Smooth muscle cell (in vitro differentiated cells): ENCODE measurements around the gene ZFP36L2. TPM values are rescaled to one million over a fixed set of nuclear protein-coding genes. Genes with fewer than 3 reads are reported as not detected.

ENCODE experiments used
- DNase-seq: peaks from one replicate; lab custom pipeline; 2025; ENCODE audit not compliant: unreplicated experiment; lab: John Stamatoyannopoulos, UW
- H2AFZ ChIP-seq: fragments of 200-600 bp; sonication (generic); 2 replicates; pipeline ENCODE4 v1.6.0; 2016; ENCODE audit warnings: antibody characterized with exemption, low read depth, mild to moderate bottlenecking
- H3F3A ChIP-seq: fragments of 200-600 bp; sonication (generic); 2 replicates; pipeline ENCODE4 v1.6.0; 2017; ENCODE audit warnings: antibody characterized with exemption, low read depth
- H3K27ac ChIP-seq: fragments of 200-600 bp; sonication (generic); 2 replicates; pipeline ENCODE4 v1.5.1; 2016; ENCODE audit warnings: low read depth, mild to moderate bottlenecking
- H3K27me3 ChIP-seq: fragments of 200-600 bp; sonication (generic); 2 replicates; pipeline ENCODE4 v1.6.1; 2016; ENCODE audit warnings: low read depth, mild to moderate bottlenecking
- H3K36me3 ChIP-seq: fragments of 200-600 bp; sonication (generic); 2 replicates; pipeline ENCODE4 v1.5.1; 2016; ENCODE audit warnings: low read depth
- H3K4me1 ChIP-seq: fragments of 200-600 bp; sonication (generic); 2 replicates; pipeline ENCODE4 v1.5.1; 2016; ENCODE audit warnings: low read depth
- H3K4me2 ChIP-seq: fragments of 200-600 bp; sonication (generic); 2 replicates; pipeline ENCODE4 v1.6.0; 2016; ENCODE audit warnings: mild to moderate bottlenecking
- H3K4me3 ChIP-seq: fragments of 200-600 bp; sonication (generic); 2 replicates; pipeline ENCODE4 v1.5.1; 2016; ENCODE audit warnings: mild to moderate bottlenecking
- H3K79me2 ChIP-seq: fragments of 200-600 bp; sonication (generic); 2 replicates; pipeline ENCODE4 v1.6.0; 2016; ENCODE audit warnings: low read depth, mild to moderate bottlenecking
- H3K9ac ChIP-seq: fragments of 200-600 bp; sonication (generic); 2 replicates; pipeline ENCODE4 v1.6.0; 2016; ENCODE audit warnings: low read depth
- H3K9me3 ChIP-seq: fragments of 200-600 bp; sonication (generic); replicated peaks from 2 replicates; pipeline ENCODE4 v1.5.1; 2016; ENCODE audit warnings: low read depth
- H4K20me1 ChIP-seq: fragments of 200-600 bp; sonication (generic); 2 replicates; pipeline ENCODE4 v1.6.0; 2016; ENCODE audit warnings: low read depth
- CTCF ChIP-seq: fragments of 200-600 bp; sonication (generic); IDR thresholded peaks from 2 replicates; pipeline ENCODE4 v1.5.1; 2017; ENCODE audit warnings: borderline replicate concordance, mild to moderate bottlenecking, antibody characterized with exemption; ENCODE audit not compliant: insufficient read depth, poor library complexity, severe bottlenecking
- WGBS: methylation state at CpG from one replicate; pipeline ENCODE4 v1.1.7; 2016; ENCODE audit warnings: low lambda C conversion rate; 5-methylcytosine and 5-hydroxymethylcytosine counted together
- polyA plus RNA-seq: library from polyadenylated mRNA; unstranded; fragments of >200 nt; fragmentation: Nextera tagmentation; extraction: Ambion mirVana; gene quantifications from 2 replicates; pipeline ENCODE4 v1.2.1, GENCODE V29; 2016
- total RNA-seq: library from RNA; depleted of rRNA; stranded (reverse); fragments of >200 nt; gene quantifications from 2 replicates; pipeline ENCODE4 v1.2.3, GENCODE V29; 2014

Gene ZFP36L2
- total and polyA plus RNA-seq, 2 experiments from 2014 or later = 7.1 to 25.8 TPM

- Histone ChIP-seq H4K20me1 (no peaks in the 10 kb centered on the region), H3F3A (no peaks in the 10 kb centered on the region), H2AFZ (peak overlapping the region; percentile 77), H3K4me3 (no peak overlapping the region), H3K79me2 (no peaks in the 10 kb centered on the region), H3K4me1 (peaks cover 11% of the 10 kb centered on the region), H3K9me3 (no peaks in the 10 kb centered on the region), H3K27me3 (no peaks in the 10 kb centered on the region), H3K36me3 (no peaks in the 10 kb centered on the region), H3K4me2 (no peak overlapping the region), H3K27ac (no peak overlapping the region), H3K9ac (no peak overlapping the region)
- DNase-seq = no peak
- no peak for TF ChIP-seq CTCF
- WGBS = 46% methylated on average over 12 of the region's 12 CpGs
Observed at GRCh38 chr2:43186679-43187374, 39.6 kb downstream of the ZFP36L2 start.

- H3K27me3 ChIP-seq = no peaks in the 10 kb centered on the region
- H3K4me3 ChIP-seq = no peak overlapping the region
- H3K4me1 ChIP-seq = peaks cover 11% of the 10 kb centered on the region
- no peak for TF ChIP-seq CTCF
- H3F3A ChIP-seq = no peaks in the 10 kb centered on the region
- no peak overlapping the region for H3K27ac ChIP-seq
- H2AFZ ChIP-seq = peak overlapping the region; percentile 77
- H3K79me2 ChIP-seq = no peaks in the 10 kb centered on the region
- H3K9me3 ChIP-seq = no peaks in the 10 kb centered on the region
- H3K9ac ChIP-seq = no peak overlapping the region
- DNase-seq = no peak
- H3K4me2 ChIP-seq = no peak overlapping the region
- no peaks in the 10 kb centered on the region for H4K20me1 ChIP-seq
- 96% methylated on average over 6 of the region's 6 CpGs for WGBS
- H3K36me3 ChIP-seq = no peaks in the 10 kb centered on the region
Observed at GRCh38 chr2:43186321-43186678, 40.1 kb downstream of the ZFP36L2 start.

GRCh38 chr2:43185146-43185545 is 41.3 kb downstream of the ZFP36L2 start:
- H3K9me3 ChIP-seq = no peaks in the 10 kb centered on the region
- DNase-seq = no peak
- H3K9ac ChIP-seq = no peak overlapping the region
- TF ChIP-seq CTCF = no peak
- no peaks in the 10 kb centered on the region for H3K27me3 ChIP-seq
- H3K79me2 ChIP-seq = no peaks in the 10 kb centered on the region
- WGBS = 67% methylated on average over 4 of the region's 4 CpGs
- peak overlapping the region; percentile 27 for H3K27ac ChIP-seq
- no peak overlapping the region for H2AFZ ChIP-seq
- H3K4me2 ChIP-seq = no peak overlapping the region
- H4K20me1 ChIP-seq = no peaks in the 10 kb centered on the region
- H3K4me1 ChIP-seq = peaks cover 15% of the 10 kb centered on the region
- no peak overlapping the region for H3K4me3 ChIP-seq
- no peaks in the 10 kb centered on the region for H3F3A ChIP-seq
- no peaks in the 10 kb centered on the region for H3K36me3 ChIP-seq

GRCh38 chr2:43184339-43184895 is 42.0 kb downstream of the ZFP36L2 start:
- no peak overlapping the region for H2AFZ ChIP-seq
- WGBS = 57% methylated on average over 12 of the region's 12 CpGs
- peak overlapping the region; percentile 27 for H3K27ac ChIP-seq
- no peak overlapping the region for H3K4me3 ChIP-seq
- H3K9me3 ChIP-seq = no peaks in the 10 kb centered on the region
- no peak overlapping the region for H3K9ac ChIP-seq
- no peaks in the 10 kb centered on the region for H3F3A ChIP-seq
- TF ChIP-seq CTCF = no peak
- H3K79me2 ChIP-seq = no peaks in the 10 kb centered on the region
- DNase-seq = no peak
- peaks cover 21% of the 10 kb centered on the region for H3K4me1 ChIP-seq
- no peaks in the 10 kb centered on the region for H3K27me3 ChIP-seq
- H3K36me3 ChIP-seq = no peaks in the 10 kb centered on the region
- no peak overlapping the region for H3K4me2 ChIP-seq
- no peaks in the 10 kb centered on the region for H4K20me1 ChIP-seq
